A673 (cell line): Measurements from ENCODE around the gene GALP. TPM values are rescaled to one million over a fixed set of nuclear protein-coding genes. Genes with fewer than 3 reads are reported as not detected.
"Not testable (repeated sequence)": the region's sequence is repeated elsewhere in the genome, so short reads cannot be mapped to it uniquely, and the experiment has no call there.

Source experiments
- BruUV-seq: library from RNA; stranded (reverse); fragments of 400-500 nt; replicated peaks from 2 replicates; lab custom pipeline; 2021; lab: Mats Ljungman, UMichigan
- CTCF ChIA-PET: fragments of 300-600 bp; sonication (Branson Sonifier 250); formaldehyde crosslinking; loops from one replicate; lab custom pipeline; 2022; ENCODE audit warnings: antibody characterized with exemption; lab: Charles Lee
- POLR2A ChIA-PET: fragments of 300-600 bp; sonication (Branson Sonifier 250); formaldehyde crosslinking; loops from one replicate; lab custom pipeline; 2022; ENCODE audit warnings: antibody characterized with exemption; ENCODE audit not compliant: low non-redundant PET; lab: Charles Lee
- DNase-seq: peaks from one replicate; pipeline ENCODE4 v3.0.0-alpha.2; 2015; ENCODE audit warnings: low spot score
- H3K27ac ChIP-seq: fragments of 200-600 bp; sonication (generic); 2 replicates; pipeline ENCODE4 v1.5.1; 2016; ENCODE audit warnings: mixed run types, low read depth, mild to moderate bottlenecking, mixed read lengths, antibody characterized with exemption, low read length; ENCODE audit not compliant: poor library complexity, severe bottlenecking
- H3K27me3 ChIP-seq: fragments of 200-600 bp; sonication (generic); replicated peaks from 2 replicates; pipeline ENCODE4 v1.6.1; 2017; ENCODE audit warnings: mixed run types, low read depth, mild to moderate bottlenecking, mixed read lengths, antibody characterized with exemption, low read length; ENCODE audit not compliant: insufficient read depth, poor library complexity
- H3K36me3 ChIP-seq: fragments of 200-600 bp; sonication (generic); 2 replicates; pipeline ENCODE4 v1.6.1; 2016; ENCODE audit warnings: mixed run types, mild to moderate bottlenecking, mixed read lengths, antibody characterized with exemption, low read length; ENCODE audit not compliant: insufficient read depth, poor library complexity, severe bottlenecking
- H3K4me1 ChIP-seq: fragments of 200-600 bp; sonication (generic); 2 replicates; pipeline ENCODE4 v1.6.1; 2017; ENCODE audit warnings: mixed run types, mild to moderate bottlenecking, mixed read lengths, antibody characterized with exemption, low read length; ENCODE audit not compliant: insufficient read depth, poor library complexity, severe bottlenecking
- H3K4me3 ChIP-seq: fragments of 200-600 bp; sonication (generic); 2 replicates; pipeline ENCODE4 v1.5.1; 2016; ENCODE audit warnings: low read depth, mixed run types, mild to moderate bottlenecking, mixed read lengths, low read length; ENCODE audit not compliant: poor library complexity, severe bottlenecking
- H3K9me3 ChIP-seq: fragments of 200-600 bp; sonication (generic); 2 replicates; pipeline ENCODE4 v1.6.1; 2016; ENCODE audit warnings: mixed run types, low read depth, mild to moderate bottlenecking, mixed read lengths, antibody characterized with exemption, low read length; ENCODE audit not compliant: poor library complexity, severe bottlenecking
- EZH2 ChIP-seq: fragments of 200-600 bp; sonication (generic); IDR thresholded peaks from 2 replicates; pipeline ENCODE4 v1.6.1; 2017; ENCODE audit warnings: borderline replicate concordance, low read depth, mild to moderate bottlenecking, mixed read lengths, antibody characterized with exemption, low read length; ENCODE audit not compliant: poor library complexity, severe bottlenecking
- intact Hi-C: fragments of 100-400 bp; cut with micrococcal nuclease; formaldehyde crosslinking; loops from one replicate; pipeline ENCODE4 v1.10.0; 2022; ENCODE audit not compliant: unreplicated experiment
- total RNA-seq: library from RNA; stranded (reverse); gene quantifications from 2 replicates; pipeline ENCODE4 v1.2.3, GENCODE V29; 2021
- TF ChIP-seq, protein P1 (sequence below): fragments of 300-800, 200-600 bp; sonication (generic); conservative IDR thresholded peaks from 2 replicates; pipeline ENCODE4 v1.5.1; 2017; ENCODE audit warnings: low read depth, mild to moderate bottlenecking, antibody characterized with exemption, low read length, moderate library complexity, mixed read lengths

The GALP gene
- total RNA-seq, 1 experiment from 2014 or later: not detected

GRCh38 chr19:56146904-56147303 is 28.9 kb upstream of the GALP start:
- H3K4me1 ChIP-seq: no peaks in the 10 kb centered on the region
- H3K27ac ChIP-seq: no peak overlapping the region
- DNase-seq: no peak
- H3K9me3 ChIP-seq: no peaks in the 10 kb centered on the region
- no peak overlapping the region for H3K4me3 ChIP-seq
- ChIA-PET POLR2A (no interaction called here), CTCF (no interaction called here)
- H3K27me3 ChIP-seq: no peaks in the 10 kb centered on the region
- H3K36me3 ChIP-seq: peaks cover 4% of the 10 kb centered on the region
- intact Hi-C loops: no loop called here
- BruUV-seq: no TSS peak
- TF ChIP-seq, protein P1, sequence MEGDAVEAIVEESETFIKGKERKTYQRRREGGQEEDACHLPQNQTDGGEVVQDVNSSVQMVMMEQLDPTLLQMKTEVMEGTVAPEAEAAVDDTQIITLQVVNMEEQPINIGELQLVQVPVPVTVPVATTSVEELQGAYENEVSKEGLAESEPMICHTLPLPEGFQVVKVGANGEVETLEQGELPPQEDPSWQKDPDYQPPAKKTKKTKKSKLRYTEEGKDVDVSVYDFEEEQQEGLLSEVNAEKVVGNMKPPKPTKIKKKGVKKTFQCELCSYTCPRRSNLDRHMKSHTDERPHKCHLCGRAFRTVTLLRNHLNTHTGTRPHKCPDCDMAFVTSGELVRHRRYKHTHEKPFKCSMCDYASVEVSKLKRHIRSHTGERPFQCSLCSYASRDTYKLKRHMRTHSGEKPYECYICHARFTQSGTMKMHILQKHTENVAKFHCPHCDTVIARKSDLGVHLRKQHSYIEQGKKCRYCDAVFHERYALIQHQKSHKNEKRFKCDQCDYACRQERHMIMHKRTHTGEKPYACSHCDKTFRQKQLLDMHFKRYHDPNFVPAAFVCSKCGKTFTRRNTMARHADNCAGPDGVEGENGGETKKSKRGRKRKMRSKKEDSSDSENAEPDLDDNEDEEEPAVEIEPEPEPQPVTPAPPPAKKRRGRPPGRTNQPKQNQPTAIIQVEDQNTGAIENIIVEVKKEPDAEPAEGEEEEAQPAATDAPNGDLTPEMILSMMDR: no peak
- TF ChIP-seq EZH2: no peak

DNA sequence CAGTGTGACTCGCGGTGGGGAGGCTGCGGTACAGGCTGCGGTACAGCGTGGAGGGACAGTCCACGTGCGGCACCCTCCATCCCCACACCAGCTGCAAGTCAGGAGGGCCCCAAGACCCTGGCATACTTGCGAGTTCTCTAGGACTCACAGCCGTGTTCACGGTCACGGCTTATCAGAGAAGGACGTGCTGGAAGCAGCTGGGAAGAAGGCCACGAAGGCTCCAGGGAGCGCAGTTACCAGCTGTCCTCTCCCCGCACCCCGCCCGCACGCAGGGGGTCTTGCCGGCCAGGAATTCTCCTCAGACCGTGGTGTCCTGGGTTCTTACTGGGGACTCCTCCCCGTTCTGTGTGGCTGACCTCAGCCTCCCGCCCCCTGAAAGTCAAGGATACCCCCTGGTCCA is 28.5 kb upstream of the GALP start:
- ChIA-PET POLR2A (no interaction called here), CTCF (no interaction called here)
- no TSS peak for BruUV-seq
- H3K4me1 ChIP-seq: no peaks in the 10 kb centered on the region
- no peak overlapping the region for H3K4me3 ChIP-seq
- peaks cover 4% of the 10 kb centered on the region for H3K36me3 ChIP-seq
- no peaks in the 10 kb centered on the region for H3K27me3 ChIP-seq
- DNase-seq: no peak
- intact Hi-C loops: no loop called here
- H3K9me3 ChIP-seq: no peaks in the 10 kb centered on the region
- no peak overlapping the region for H3K27ac ChIP-seq
- TF ChIP-seq, protein P1: no peak
- TF ChIP-seq EZH2: no peak

- no peaks in the 10 kb centered on the region for H3K9me3 ChIP-seq
- no peaks in the 10 kb centered on the region for H3K4me1 ChIP-seq
- ChIA-PET CTCF (no interaction called here), POLR2A (no interaction called here)
- H3K27ac ChIP-seq: no peak overlapping the region
- intact Hi-C loops: no loop called here
- TF ChIP-seq, protein P1: no peak
- no peak for TF ChIP-seq EZH2
- H3K4me3 ChIP-seq: no peak overlapping the region
- H3K36me3 ChIP-seq: peaks cover 4% of the 10 kb centered on the region
- BruUV-seq: no TSS peak
- H3K27me3 ChIP-seq: no peaks in the 10 kb centered on the region
- no peak for DNase-seq
These were observed 27.7 kb upstream of the GALP start for GRCh38 chr19:56148096-56148495.

DNA sequence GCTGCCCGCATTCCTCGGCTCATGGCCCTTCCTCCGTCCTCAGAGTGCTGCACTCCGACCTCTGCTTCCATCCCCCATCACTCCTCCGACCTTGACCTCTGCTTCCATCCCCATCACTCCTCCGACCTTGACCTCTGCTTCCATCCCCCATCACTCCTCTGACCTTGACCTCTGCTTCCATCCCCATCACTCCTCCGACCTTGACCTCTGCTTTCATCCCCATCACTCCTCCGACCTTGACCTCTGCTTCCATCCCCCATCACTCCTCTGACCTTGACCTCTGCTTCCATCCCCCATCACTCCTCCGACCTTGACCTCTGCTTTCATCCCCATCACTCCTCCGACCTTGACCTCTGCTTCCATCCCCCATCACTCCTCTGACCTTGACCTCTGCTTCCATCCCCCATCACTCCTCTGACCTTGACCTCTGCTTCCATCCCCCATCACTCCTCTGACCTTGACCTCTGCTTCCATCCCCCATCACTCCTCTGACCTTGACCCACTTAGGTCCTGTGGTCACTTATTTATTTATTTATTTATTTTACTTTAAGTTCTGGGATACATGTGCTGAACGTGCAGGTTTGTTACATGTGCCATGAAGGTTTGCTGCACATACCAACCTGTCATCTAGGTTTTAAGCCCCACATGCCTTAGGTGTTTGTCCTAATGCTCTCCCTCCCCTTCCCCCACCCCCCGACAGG is 26.7 kb upstream of the GALP start:
- H3K4me3 ChIP-seq, H3K27ac ChIP-seq, H3K36me3 ChIP-seq, H3K4me1 ChIP-seq, CTCF ChIA-PET, H3K27me3 ChIP-seq, DNase-seq, BruUV-seq, POLR2A ChIA-PET, H3K9me3 ChIP-seq, intact Hi-C loops: not testable (repeated sequence)
